Glutamatergic neuron (in vitro differentiated cells): ENCODE data around the gene HPS5. TPM values are rescaled to one million over a fixed set of nuclear protein-coding genes. Genes with fewer than 3 reads are reported as not detected.
"Not testable (repeated sequence)": the region's sequence is repeated elsewhere in the genome, so short reads cannot be mapped to it uniquely, and the experiment has no call there.

Experiments used
- DNase-seq: peaks from one replicate; pipeline ENCODE4 v3.0.0; 2022
- H3K27ac Mint-ChIP-seq: one replicate; pipeline ENCODE4 v1.8.0; 2020; ENCODE audit warnings: mild to moderate bottlenecking, mixed read lengths, inconsistent platforms; ENCODE audit not compliant: unreplicated experiment
- H3K27me3 Mint-ChIP-seq: one replicate; pipeline ENCODE4 v1.8.0; 2020; ENCODE audit warnings: mild to moderate bottlenecking, moderate library complexity, mixed read lengths, inconsistent platforms; ENCODE audit not compliant: unreplicated experiment
- H3K36me3 Mint-ChIP-seq: one replicate; pipeline ENCODE4 v1.8.0; 2020; ENCODE audit warnings: mild to moderate bottlenecking, mixed read lengths, inconsistent platforms; ENCODE audit not compliant: unreplicated experiment
- H3K4me1 Mint-ChIP-seq: one replicate; pipeline ENCODE4 v1.8.0; 2020; ENCODE audit warnings: mild to moderate bottlenecking, low read depth, mixed read lengths, inconsistent platforms; ENCODE audit not compliant: unreplicated experiment
- H3K4me3 Mint-ChIP-seq: one replicate; pipeline ENCODE4 v1.8.0; 2020; ENCODE audit warnings: mild to moderate bottlenecking, mixed read lengths, inconsistent platforms; ENCODE audit not compliant: unreplicated experiment
- H3K9me3 Mint-ChIP-seq: one replicate; pipeline ENCODE4 v1.8.0; 2020; ENCODE audit warnings: mild to moderate bottlenecking, moderate library complexity, mixed read lengths, inconsistent platforms; ENCODE audit not compliant: unreplicated experiment
- CTCF ChIP-seq: fragments of 200-600 bp; sonication (generic); IDR thresholded peaks from one replicate; pipeline ENCODE4 v1.5.0; 2021; ENCODE audit not compliant: partially characterized antibody, unreplicated experiment
- total RNA-seq: library from RNA; stranded (reverse); fragmentation: NEBNext Ultra II Directional; extraction: Animal tissue kit (Norgen Biotek cat#: 25700); gene quantifications from one replicate; pipeline ENCODE4 v1.2.1, GENCODE V29; 2021; ENCODE audit not compliant: unreplicated experiment

HPS5 gene
- total RNA-seq, 1 donor from 2014 or later, result 17.9 TPM

- H3K27me3 Mint-ChIP-seq, result no peaks in the 10 kb centered on the region
- no peak overlapping the region for H3K27ac Mint-ChIP-seq
- H3K4me1 Mint-ChIP-seq, result no peaks in the 10 kb centered on the region
- DNase-seq, result no peak
- no peaks in the 10 kb centered on the region for H3K9me3 Mint-ChIP-seq
- no peak overlapping the region for H3K4me3 Mint-ChIP-seq
- no peak for TF ChIP-seq CTCF
- peaks cover under 1% of the 10 kb centered on the region for H3K36me3 Mint-ChIP-seq
Measured at GRCh38 chr11:18270102-18270501, 51.8 kb downstream of the HPS5 start.

- not testable (repeated sequence) for H3K27ac Mint-ChIP-seq, H3K27me3 Mint-ChIP-seq, H3K4me1 Mint-ChIP-seq, H3K4me3 Mint-ChIP-seq, H3K36me3 Mint-ChIP-seq, H3K9me3 Mint-ChIP-seq, DNase-seq
Measured at GRCh38 chr11:18269252-18269651, 52.7 kb downstream of the HPS5 start.

- DNase-seq, H3K4me3 Mint-ChIP-seq, H3K27ac Mint-ChIP-seq, H3K36me3 Mint-ChIP-seq, H3K4me1 Mint-ChIP-seq, H3K27me3 Mint-ChIP-seq, H3K9me3 Mint-ChIP-seq: not testable (repeated sequence)
Measured at GRCh38 chr11:18267335-18268133, 54.4 kb downstream of the HPS5 start.

GRCh38 chr11:18265949-18266348 lies 56.0 kb downstream of the HPS5 start, which contains the start of gene SAA1:
Gene SAA1 (plus strand): TSS chr11:18266264. CDS start chr11:18266888, 624 bp downstream.
- H3K4me3 Mint-ChIP-seq, result no peak within 1 kb of the TSS
- H3K9me3 Mint-ChIP-seq, result no peaks in the 10 kb centered on the region
- no peaks in the 10 kb centered on the region for H3K36me3 Mint-ChIP-seq
- DNase-seq, result no peak
- H3K27ac Mint-ChIP-seq, result no peak within 1 kb of the TSS
- no peak for TF ChIP-seq CTCF
- H3K4me1 Mint-ChIP-seq, result no peaks in the 10 kb centered on the region
- no peaks in the 10 kb centered on the region for H3K27me3 Mint-ChIP-seq

GRCh38 chr11:18264677-18265555 lies 57.0 kb downstream of the HPS5 start:
- TF ChIP-seq CTCF, result no peak
- Mint-ChIP-seq H3K4me1 (no peaks in the 10 kb centered on the region), H3K9me3 (no peaks in the 10 kb centered on the region), H3K27ac (no peak overlapping the region), H3K4me3 (no peak overlapping the region), H3K36me3 (no peaks in the 10 kb centered on the region), H3K27me3 (no peaks in the 10 kb centered on the region)
- no peak for DNase-seq
